Mesothelial cell of epicardium (in vitro differentiated cells): ENCODE results near the gene TRIM42. TPM values are rescaled to one million over a fixed set of nuclear protein-coding genes. Genes with fewer than 3 reads are reported as not detected.

ENCODE experiments used
- DNase-seq, 2 experiments: peaks; one replicate each; pipeline ENCODE4 v3.0.0; 2021; ENCODE audit warnings: low spot score in 2 of 2; ENCODE audit not compliant: unreplicated experiment in 2 of 2
- H3K27ac Mint-ChIP-seq: 2 replicates; pipeline ENCODE4 v1.8.0; 2021; ENCODE audit warnings: mixed read lengths
- H3K27me3 Mint-ChIP-seq: 2 replicates; pipeline ENCODE4 v1.8.0; 2021; ENCODE audit warnings: low read depth, mixed read lengths
- H3K36me3 Mint-ChIP-seq: 2 replicates; pipeline ENCODE4 v1.8.0; 2021; ENCODE audit warnings: mixed read lengths
- H3K4me1 Mint-ChIP-seq: 2 replicates; pipeline ENCODE4 v1.8.0; 2021; ENCODE audit warnings: mixed read lengths
- H3K4me3 Mint-ChIP-seq: 2 replicates; pipeline ENCODE4 v1.8.0; 2021; ENCODE audit warnings: mild to moderate bottlenecking, moderate library complexity, mixed read lengths
- H3K9me3 Mint-ChIP-seq: 2 replicates; pipeline ENCODE4 v1.8.0; 2021; ENCODE audit warnings: mixed read lengths
- total RNA-seq: library from RNA; stranded (reverse); gene quantifications from 3 replicates; pipeline ENCODE4 v1.2.1, GENCODE V29; 2021
- TF ChIP-seq, protein P1 (sequence below): fragments of 200-600 bp; sonication (generic); IDR thresholded peaks from one replicate; pipeline ENCODE4 v1.5.0; 2021; ENCODE audit warnings: antibody characterized with exemption; ENCODE audit not compliant: unreplicated experiment

TRIM42 gene
- total RNA-seq, 1 donor from 2014 or later: not detected

DNA sequence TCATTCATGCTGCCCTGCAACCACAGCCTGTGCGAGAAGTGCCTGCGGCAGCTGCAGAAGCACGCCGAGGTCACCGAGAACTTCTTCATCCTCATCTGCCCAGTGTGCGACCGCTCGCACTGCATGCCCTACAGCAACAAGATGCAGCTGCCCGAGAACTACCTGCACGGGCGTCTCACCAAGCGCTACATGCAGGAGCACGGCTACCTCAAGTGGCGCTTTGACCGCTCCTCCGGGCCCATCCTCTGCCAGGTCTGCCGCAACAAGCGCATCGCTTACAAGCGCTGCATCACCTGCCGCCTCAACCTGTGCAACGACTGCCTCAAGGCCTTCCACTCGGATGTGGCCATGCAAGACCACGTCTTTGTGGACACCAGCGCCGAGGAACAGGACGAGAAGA lies 4.7 kb downstream of the TRIM42 start:
- no peaks in the 10 kb centered on the region for H3K4me1 Mint-ChIP-seq
- no peak overlapping the region for H3K27ac Mint-ChIP-seq
- TF ChIP-seq, protein P1, sequence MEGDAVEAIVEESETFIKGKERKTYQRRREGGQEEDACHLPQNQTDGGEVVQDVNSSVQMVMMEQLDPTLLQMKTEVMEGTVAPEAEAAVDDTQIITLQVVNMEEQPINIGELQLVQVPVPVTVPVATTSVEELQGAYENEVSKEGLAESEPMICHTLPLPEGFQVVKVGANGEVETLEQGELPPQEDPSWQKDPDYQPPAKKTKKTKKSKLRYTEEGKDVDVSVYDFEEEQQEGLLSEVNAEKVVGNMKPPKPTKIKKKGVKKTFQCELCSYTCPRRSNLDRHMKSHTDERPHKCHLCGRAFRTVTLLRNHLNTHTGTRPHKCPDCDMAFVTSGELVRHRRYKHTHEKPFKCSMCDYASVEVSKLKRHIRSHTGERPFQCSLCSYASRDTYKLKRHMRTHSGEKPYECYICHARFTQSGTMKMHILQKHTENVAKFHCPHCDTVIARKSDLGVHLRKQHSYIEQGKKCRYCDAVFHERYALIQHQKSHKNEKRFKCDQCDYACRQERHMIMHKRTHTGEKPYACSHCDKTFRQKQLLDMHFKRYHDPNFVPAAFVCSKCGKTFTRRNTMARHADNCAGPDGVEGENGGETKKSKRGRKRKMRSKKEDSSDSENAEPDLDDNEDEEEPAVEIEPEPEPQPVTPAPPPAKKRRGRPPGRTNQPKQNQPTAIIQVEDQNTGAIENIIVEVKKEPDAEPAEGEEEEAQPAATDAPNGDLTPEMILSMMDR: no peak
- no peak for DNase-seq
- no peaks in the 10 kb centered on the region for H3K36me3 Mint-ChIP-seq
- H3K4me3 Mint-ChIP-seq: no peak overlapping the region
- H3K9me3 Mint-ChIP-seq: no peaks in the 10 kb centered on the region
- no peaks in the 10 kb centered on the region for H3K27me3 Mint-ChIP-seq

DNA sequence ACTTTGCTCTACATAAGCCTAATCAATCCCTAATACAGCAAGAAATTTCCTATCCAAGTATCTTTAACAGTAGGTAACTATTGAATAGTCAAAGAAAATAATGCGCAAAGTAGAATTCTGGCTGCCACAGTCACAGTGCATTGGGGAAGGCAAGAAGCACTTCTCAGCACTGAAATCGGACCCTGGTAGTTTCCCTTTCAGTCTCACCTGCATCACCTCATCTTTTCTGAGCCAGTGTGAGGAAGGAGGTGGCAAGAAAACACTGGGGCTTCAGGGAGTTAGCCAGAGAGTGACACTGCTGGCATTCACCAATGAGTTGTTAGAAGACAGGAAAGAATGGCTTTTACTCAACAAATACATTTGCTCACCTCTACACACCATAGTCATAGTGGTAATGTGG lies 8.3 kb downstream of the TRIM42 start:
- no peaks in the 10 kb centered on the region for H3K27me3 Mint-ChIP-seq
- no peak for DNase-seq
- TF ChIP-seq, protein P1: no peak
- no peak overlapping the region for H3K27ac Mint-ChIP-seq
- H3K9me3 Mint-ChIP-seq: no peaks in the 10 kb centered on the region
- no peaks in the 10 kb centered on the region for H3K36me3 Mint-ChIP-seq
- no peak overlapping the region for H3K4me3 Mint-ChIP-seq
- H3K4me1 Mint-ChIP-seq: no peaks in the 10 kb centered on the region

DNA sequence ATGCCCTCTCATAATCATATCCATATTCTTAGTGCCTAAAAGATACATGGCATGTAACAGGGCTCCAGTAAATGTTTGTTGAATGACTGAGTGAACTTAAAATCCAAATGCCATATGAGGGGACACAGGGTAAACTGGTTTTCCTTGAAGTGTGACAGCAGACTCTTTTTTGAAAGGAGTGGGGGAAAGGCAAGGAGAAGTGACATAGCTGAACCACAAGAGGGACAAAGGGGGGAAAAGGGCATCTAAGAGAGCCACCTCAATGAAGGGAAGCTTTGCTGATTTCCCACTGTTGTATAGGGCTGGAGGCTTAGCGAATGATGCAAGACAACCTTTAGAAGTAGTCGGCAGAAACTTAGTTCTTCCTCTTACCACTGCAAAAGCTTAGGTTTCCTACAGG lies 9.1 kb downstream of the TRIM42 start:
- TF ChIP-seq, protein P1: no peak
- no peaks in the 10 kb centered on the region for H3K36me3 Mint-ChIP-seq
- H3K27me3 Mint-ChIP-seq: no peaks in the 10 kb centered on the region
- H3K4me3 Mint-ChIP-seq: no peak overlapping the region
- H3K27ac Mint-ChIP-seq: no peak overlapping the region
- no peaks in the 10 kb centered on the region for H3K9me3 Mint-ChIP-seq
- no peaks in the 10 kb centered on the region for H3K4me1 Mint-ChIP-seq
- no peak for DNase-seq

DNA sequence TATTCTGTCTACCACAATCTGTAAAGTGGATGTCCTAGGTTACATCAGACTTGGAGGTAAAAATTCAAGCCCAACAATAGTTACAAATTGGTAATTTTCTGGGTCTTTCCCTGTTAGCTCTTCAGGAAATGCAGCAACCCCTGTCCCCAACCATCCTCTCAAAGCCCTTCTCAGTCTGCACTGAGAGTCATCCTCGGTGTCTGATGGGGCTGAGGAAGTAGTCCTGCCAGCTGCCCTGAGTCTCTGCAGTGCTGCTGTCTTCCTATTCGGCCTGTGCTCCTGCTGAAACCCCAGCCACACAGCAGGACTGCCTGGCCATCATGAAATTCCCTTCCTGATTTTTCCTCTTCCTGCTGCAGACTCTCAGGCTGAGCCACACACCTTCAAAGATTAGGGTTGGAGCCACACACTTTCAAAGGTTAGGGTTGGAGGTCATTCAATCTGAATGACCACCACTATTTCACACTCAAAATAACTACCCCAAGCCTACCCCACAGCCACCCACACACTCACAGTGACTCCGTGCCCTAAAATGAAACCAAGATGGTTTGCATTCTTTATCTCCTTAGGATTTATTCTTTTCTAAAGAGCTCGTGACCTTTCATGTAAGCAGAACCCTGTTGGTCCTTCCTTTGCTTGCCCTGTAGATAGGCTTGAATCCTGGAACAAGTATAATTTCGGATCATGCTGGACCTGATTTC lies 17.6 kb downstream of the TRIM42 start:
- Mint-ChIP-seq H3K27ac (no peak overlapping the region), H3K4me1 (no peaks in the 10 kb centered on the region), H3K4me3 (no peak overlapping the region), H3K27me3 (no peaks in the 10 kb centered on the region), H3K36me3 (no peaks in the 10 kb centered on the region), H3K9me3 (peaks cover 9% of the 10 kb centered on the region)
- TF ChIP-seq, protein P1: no peak
- no peak for DNase-seq

DNA sequence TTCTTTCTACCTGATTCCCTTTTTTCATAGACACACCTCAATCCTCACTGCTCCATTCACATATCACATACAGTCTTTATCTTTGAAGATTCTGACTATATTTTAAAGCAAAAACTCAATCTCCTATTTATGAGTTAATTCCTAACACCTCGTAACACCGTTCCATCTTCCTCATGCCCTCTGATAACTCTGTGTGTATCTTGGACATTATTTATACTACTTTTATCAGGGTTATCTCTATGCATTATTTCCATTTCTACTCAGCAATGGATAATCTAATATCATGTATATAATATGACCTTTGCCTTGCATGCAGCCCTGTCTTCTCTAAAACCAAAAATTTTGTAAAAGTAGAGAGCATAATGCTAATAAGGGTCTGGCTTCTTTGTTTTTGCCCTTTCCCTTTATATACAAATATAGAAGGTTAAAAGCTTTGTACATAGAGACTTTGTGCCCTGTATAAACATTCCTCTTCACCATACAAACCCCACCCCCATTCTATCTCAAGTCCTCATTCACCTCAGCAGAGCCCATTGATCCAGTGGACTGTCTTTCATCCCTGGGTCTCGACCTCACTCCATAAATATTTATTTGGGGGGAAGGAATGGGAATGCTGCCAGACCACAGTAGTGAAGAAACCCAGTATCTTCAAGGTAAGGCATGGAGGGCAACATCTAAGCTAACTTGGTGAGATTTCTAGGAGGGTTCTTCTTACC lies 21.8 kb downstream of the TRIM42 start:
- Mint-ChIP-seq H3K27ac (no peak overlapping the region), H3K4me1 (no peaks in the 10 kb centered on the region), H3K36me3 (no peaks in the 10 kb centered on the region), H3K4me3 (no peak overlapping the region), H3K9me3 (peaks cover 10% of the 10 kb centered on the region), H3K27me3 (no peaks in the 10 kb centered on the region)
- TF ChIP-seq, protein P1: no peak
- no peak for DNase-seq
